ENCODE results near the gene SNRPA.

Gene SNRPA

DNA sequence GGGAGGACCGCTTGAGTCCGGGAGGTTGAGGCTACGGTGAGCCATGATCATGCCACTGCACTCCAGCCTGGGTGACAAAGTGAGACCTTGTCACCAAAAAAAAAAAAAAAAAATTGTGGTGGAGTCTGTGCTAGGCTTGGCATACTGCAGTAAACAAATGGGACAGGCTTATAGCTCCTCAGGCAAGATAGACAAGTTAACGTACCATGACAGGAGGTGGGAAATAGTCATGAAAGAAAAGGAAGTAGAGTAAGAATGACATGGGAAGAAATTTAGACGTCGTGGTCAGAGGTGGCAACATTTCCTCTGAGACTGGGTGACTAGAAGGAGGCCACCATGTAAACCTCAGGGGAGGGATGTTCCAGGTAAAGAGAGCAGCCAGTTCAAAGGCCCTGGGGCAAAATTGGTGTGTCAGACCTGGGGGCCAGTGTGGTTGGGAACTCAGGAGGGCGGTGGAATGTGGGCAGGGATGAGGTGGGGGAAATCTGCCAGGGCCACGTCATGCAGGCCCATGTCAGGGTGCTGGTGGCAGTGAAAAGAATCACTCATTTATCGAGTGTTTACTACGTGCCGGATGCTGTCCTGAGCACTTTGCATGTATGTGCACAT lies 5.6 kb downstream of the SNRPA start:
- POLR2A ChIA-PET = interaction anchor here (0.6 to 7.3 kb wide), 5 partner anchors 9 to 1321 kb away, joined by 3 to 180 read pairs (median 3); partner anchors contain the start of genes RAB4B and RPS16
- Histone ChIP-seq H3K4me1 (ENCODE audit: control insufficient read depth, insufficient read depth, low read length) (peaks cover 28% of the 10 kb centered on the region), H3K27ac (ENCODE audit: extremely low read depth, low read depth, low read length) (no peak overlapping the region; the same call in 1 of the 2 replicates), H3K9me3 (ENCODE audit: control insufficient read depth, insufficient read depth, low read depth, low read length) (no peaks in the 10 kb centered on the region), H3K36me3 (ENCODE audit: control insufficient read depth in 2 of 2, insufficient read depth in 1 of 2, low read length in 2 of 2) (peaks cover 75 to 97% of the 10 kb centered on the region in 2 experiments), H3K4me3 (ENCODE audit: low read depth, low read length) (no peak overlapping the region)
- TF ChIP-seq ZNF624 (tag by site-specific recombination; IDR thresholded peaks at IDR 0.05) (no peak), ZNF664 (tag by site-specific recombination; IDR thresholded peaks at IDR 0.05) (peak; percentile 73), ZNF623 (tag by site-specific recombination; IDR thresholded peaks at IDR 0.05) (peak; percentile 96), ZNF274 (IDR thresholded peaks at IDR 0.05; ENCODE audit: low read length) (no peak), ZNF274 (tag by site-specific recombination; IDR thresholded peaks at IDR 0.05; ENCODE audit: borderline replicate concordance) (no peak), EGR2 (tag by site-specific recombination; IDR thresholded peaks at IDR 0.05; ENCODE audit: low read depth) (peak; percentile 67)
- TF ChIP-seq, protein P1, sequence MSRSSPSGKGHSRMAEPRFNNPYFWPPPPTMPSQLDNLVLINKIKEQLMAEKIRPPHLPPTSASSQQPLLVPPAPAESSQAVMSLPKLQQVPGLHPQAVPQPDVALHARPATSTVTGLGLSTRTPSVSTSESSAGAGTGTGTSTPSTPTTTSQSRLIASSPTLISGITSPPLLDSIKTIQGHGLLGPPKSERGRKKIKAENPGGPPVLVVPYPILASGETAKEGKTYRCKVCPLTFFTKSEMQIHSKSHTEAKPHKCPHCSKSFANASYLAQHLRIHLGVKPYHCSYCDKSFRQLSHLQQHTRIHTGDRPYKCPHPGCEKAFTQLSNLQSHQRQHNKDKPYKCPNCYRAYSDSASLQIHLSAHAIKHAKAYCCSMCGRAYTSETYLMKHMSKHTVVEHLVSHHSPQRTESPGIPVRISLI (tag by site-specific recombination; IDR thresholded peaks at IDR 0.05) = peak; percentile 47; the same call in 1 of the 2 replicates
- CTCF ChIA-PET = interaction anchor here (0.6 to 3.3 kb wide), 7 partner anchors 21 to 1905 kb away, joined by 4 to 13 read pairs (median 5); partner anchors contain the start of gene RAB4B

DNA sequence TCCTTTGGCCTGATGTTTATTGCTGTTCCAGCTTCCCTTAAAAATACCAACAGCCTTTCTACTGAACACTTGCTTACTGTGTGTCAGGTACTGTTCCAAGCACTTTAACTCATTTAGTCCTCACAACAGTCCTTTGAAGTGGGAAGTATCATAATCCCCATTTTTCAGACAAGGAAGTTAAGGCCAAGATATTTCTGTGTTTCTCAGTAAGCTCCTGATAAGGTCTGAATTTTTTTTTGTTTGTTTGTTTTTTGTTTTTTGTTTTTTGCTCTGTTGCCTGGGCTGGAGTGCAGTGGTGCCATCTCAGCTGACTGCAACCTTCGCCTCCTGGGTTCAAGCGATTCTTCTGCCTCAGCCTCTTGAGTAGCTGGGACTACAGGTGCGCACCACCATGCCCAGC lies 7.5 kb downstream of the SNRPA start:
- H3K4me3 ChIP-seq (ENCODE audit: low read depth, low read length) = no peak overlapping the region
- TF ChIP-seq, protein P2, sequence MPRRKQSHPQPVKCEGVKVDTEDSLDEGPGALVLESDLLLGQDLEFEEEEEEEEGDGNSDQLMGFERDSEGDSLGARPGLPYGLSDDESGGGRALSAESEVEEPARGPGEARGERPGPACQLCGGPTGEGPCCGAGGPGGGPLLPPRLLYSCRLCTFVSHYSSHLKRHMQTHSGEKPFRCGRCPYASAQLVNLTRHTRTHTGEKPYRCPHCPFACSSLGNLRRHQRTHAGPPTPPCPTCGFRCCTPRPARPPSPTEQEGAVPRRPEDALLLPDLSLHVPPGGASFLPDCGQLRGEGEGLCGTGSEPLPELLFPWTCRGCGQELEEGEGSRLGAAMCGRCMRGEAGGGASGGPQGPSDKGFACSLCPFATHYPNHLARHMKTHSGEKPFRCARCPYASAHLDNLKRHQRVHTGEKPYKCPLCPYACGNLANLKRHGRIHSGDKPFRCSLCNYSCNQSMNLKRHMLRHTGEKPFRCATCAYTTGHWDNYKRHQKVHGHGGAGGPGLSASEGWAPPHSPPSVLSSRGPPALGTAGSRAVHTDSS (tag by site-specific recombination; IDR thresholded peaks at IDR 0.05) = no peak
- TF ChIP-seq MZF1 (tag by site-specific recombination; IDR thresholded peaks at IDR 0.05; ENCODE audit: borderline replicate concordance) = 0 out of 2 replicates have a peak, but pooled peaks have one; percentile 4
- TF ChIP-seq ZSCAN23 (tag by site-specific recombination; IDR thresholded peaks at IDR 0.05) = no peak
- no peak for TF ChIP-seq HOXA7 (CRISPR knock-in tag; IDR thresholded peaks at IDR 0.05; ENCODE audit: borderline replicate concordance)
- no peak for TF ChIP-seq ZNF677 (tag by site-specific recombination; IDR thresholded peaks at IDR 0.05)
- TF ChIP-seq ZNF239 (tag by site-specific recombination; IDR thresholded peaks at IDR 0.05) = peak; percentile 100
- TF ChIP-seq, protein P1 (tag by site-specific recombination; IDR thresholded peaks at IDR 0.05) = 0 out of 2 replicates have a peak, but pooled peaks have one; percentile 15
- peaks cover 19% of the 10 kb centered on the region for H3K4me1 ChIP-seq (ENCODE audit: control insufficient read depth, insufficient read depth, low read length)
- ChIA-PET CTCF (interaction anchor here (0.6 to 3.3 kb wide), 6 partner anchors 18 to 431 kb away, joined by 3 to 13 read pairs (median 4); partner anchors contain the start of gene RAB4B), POLR2A (interaction anchor here (1.0 to 4.4 kb wide), 2 partner anchors 9 to 20 kb away, joined by 4 to 32 read pairs; partner anchors contain the start of gene RAB4B)
- H3K36me3 ChIP-seq (ENCODE audit: control insufficient read depth in 2 of 2, insufficient read depth in 1 of 2, low read length in 2 of 2) = peaks cover 90 to 100% of the 10 kb centered on the region in 2 experiments
- no peaks in the 10 kb centered on the region for H3K9me3 ChIP-seq (ENCODE audit: control insufficient read depth, insufficient read depth, low read depth, low read length)
- peak overlapping the region; percentile 24; the same call in 1 of the 2 replicates for H3K27ac ChIP-seq (ENCODE audit: extremely low read depth, low read depth, low read length)

DNA sequence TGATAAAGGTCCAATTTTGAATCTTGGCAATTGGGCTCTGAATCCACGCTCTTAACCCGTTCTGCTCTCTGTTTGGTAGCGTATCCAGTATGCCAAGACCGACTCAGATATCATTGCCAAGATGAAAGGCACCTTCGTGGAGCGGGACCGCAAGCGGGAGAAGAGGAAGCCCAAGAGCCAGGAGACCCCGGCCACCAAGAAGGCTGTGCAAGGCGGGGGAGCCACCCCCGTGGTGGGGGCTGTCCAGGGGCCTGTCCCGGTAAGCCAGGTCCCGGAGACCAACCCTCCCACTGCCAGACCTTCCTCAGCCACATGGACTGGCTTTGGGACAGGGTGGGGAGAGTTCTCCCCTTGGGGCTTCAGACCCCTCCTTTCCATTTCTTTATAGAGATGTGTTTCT lies 8.3 kb downstream of the SNRPA start:
- no peaks in the 10 kb centered on the region for H3K9me3 ChIP-seq (ENCODE audit: control insufficient read depth, insufficient read depth, low read depth, low read length)
- TF ChIP-seq ZNF600 (tag by site-specific recombination; IDR thresholded peaks at IDR 0.05) = peak; percentile 53
- TF ChIP-seq ZNF777 (tag by site-specific recombination; IDR thresholded peaks at IDR 0.05; ENCODE audit: borderline replicate concordance) = no peak
- peaks cover 17% of the 10 kb centered on the region for H3K4me1 ChIP-seq (ENCODE audit: control insufficient read depth, insufficient read depth, low read length)
- H3K36me3 ChIP-seq (ENCODE audit: control insufficient read depth in 2 of 2, insufficient read depth in 1 of 2, low read length in 2 of 2) = peaks cover 95 to 100% of the 10 kb centered on the region in 2 experiments
- POLR2A ChIA-PET = interaction anchor here (2.0 to 4.4 kb wide), 2 partner anchors 9 to 19 kb away, joined by 9 to 32 read pairs; partner anchors contain the start of genes ACTMAP and RAB4B
- H3K27ac ChIP-seq (ENCODE audit: extremely low read depth, low read depth, low read length) = no peak overlapping the region
- no peak overlapping the region for H3K4me3 ChIP-seq (ENCODE audit: low read depth, low read length)
- CTCF ChIA-PET = interaction anchor here (3.3 kb wide), 1 partner anchor 46 kb away, joined by 13 read pairs; no protein-coding TSS in a partner anchor
